ENCODE data around the gene ATP9A. TPM values are rescaled to one million over a fixed set of nuclear protein-coding genes. Genes with fewer than 3 reads are reported as not detected.

The ATP9A gene
- total RNA-seq, 1 donor from 2014 or later = 88.1 TPM

DNA sequence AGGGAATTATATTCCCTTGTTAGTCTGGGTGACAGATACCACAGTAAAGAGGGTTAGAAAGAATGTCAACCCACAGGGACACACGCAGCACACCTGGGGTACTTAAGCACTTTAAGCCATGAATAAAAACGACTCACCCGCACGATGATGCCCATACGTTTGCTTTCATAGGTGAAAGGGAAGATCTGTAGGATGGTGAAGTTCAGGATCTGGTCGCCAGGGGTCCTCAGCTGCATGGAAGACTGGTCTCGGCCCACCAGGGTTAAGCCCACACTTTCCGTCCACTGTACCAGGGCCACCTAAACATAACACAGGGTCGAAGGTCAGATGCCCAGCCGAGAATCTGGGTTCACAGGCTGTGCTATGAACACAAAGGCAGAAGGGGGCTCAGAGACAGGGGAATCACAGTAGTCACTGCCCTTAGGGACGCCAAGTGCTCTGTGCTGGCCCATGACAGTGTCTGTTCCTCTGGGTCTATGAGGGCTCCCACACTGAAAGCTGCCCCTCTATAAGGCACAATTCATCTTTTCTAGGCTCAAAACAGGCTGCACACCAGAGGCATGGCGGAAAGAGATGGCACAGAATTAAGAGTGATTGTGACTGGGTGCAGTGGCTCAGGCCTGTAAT is 128.9 kb downstream of the ATP9A start:
- TF ChIP-seq CTCF (IDR thresholded peaks at IDR 0.05; ENCODE audit: unreplicated experiment) = peak; percentile 89
- Mint-ChIP-seq H3K4me3 (ENCODE audit: low read depth) (no peak overlapping the region), H3K27ac (peak overlapping the region; percentile 73), H3K4me1 (ENCODE audit: low read depth) (no peaks in the 10 kb centered on the region), H3K27me3 (no peaks in the 10 kb centered on the region), H3K36me3 (ENCODE audit: insufficient read depth) (peaks cover 14% of the 10 kb centered on the region), H3K9me3 (ENCODE audit: low read depth) (no peaks in the 10 kb centered on the region)
- DNase-seq (ENCODE audit: low spot score, unreplicated experiment) = peak; percentile 69

DNA sequence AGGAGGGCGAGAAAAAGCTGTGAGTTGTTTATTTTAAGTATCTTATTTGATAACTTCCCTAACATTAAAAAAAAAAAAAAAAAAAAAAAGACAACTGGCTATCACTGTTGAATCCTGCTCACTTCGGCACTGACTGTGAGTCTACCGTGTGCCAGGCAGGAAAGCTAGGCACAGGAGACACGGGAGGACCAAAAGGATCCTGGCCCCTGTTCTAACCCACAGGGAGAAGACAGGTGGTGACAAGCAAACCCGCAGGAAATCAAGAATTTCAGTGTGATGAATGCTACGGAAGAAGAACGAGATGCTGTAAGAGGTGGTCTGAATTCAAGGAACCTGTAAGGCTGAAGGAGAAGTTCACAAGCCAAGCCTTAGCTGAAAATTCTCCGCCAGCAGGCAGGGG is 130.9 kb downstream of the ATP9A start:
- Mint-ChIP-seq H3K36me3 (ENCODE audit: insufficient read depth) (peaks cover 13% of the 10 kb centered on the region), H3K4me1 (ENCODE audit: low read depth) (no peaks in the 10 kb centered on the region), H3K27ac (no peak overlapping the region), H3K9me3 (ENCODE audit: low read depth) (no peaks in the 10 kb centered on the region), H3K4me3 (ENCODE audit: low read depth) (no peak overlapping the region), H3K27me3 (no peaks in the 10 kb centered on the region)
- no peak for TF ChIP-seq CTCF (IDR thresholded peaks at IDR 0.05; ENCODE audit: unreplicated experiment)
- no peak for DNase-seq (ENCODE audit: low spot score, unreplicated experiment)

DNA sequence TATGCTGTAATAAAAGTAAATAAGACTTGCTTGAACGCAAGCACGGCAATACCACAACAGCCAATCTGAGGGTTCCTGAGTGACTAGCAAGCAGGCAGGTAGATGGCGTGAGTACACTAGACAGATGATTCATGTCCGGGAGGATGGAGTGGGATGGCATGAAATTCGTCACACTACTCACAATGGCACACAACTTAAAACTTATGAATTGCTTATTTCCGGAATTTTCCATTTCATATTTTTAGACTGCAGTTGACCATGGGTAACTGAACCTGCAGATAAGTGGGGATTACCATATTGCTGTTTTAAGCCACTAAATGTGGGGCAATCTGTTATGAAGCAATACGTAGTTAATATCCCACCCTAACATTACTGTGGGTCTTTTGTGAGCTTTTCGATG is 132.1 kb downstream of the ATP9A start:
- TF ChIP-seq CTCF (IDR thresholded peaks at IDR 0.05; ENCODE audit: unreplicated experiment) = no peak

DNA sequence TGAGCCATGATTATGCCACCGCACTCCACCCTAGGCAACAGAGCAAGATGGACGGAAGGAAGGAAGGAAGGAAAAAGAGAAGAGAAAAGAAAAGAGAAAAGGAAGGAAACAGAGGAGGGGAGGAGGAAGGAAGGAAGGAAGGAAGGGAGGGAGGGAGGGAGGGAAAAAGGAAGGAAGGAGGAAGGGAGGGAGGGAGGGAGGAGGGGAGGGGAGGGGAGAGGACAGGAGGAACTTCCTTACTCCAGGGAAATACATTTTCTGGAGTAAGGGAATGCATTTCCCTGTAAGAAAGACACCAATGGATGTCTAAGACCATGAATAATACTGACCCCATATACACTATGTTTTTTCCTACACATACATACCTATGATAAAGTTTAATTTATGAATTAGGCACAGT is 132.5 kb downstream of the ATP9A start:
- H3K4me1 Mint-ChIP-seq (ENCODE audit: low read depth) = no peaks in the 10 kb centered on the region
- H3K9me3 Mint-ChIP-seq (ENCODE audit: low read depth) = no peaks in the 10 kb centered on the region
- H3K4me3 Mint-ChIP-seq (ENCODE audit: low read depth) = no peak overlapping the region
- H3K36me3 Mint-ChIP-seq (ENCODE audit: insufficient read depth) = peaks cover 9% of the 10 kb centered on the region
- DNase-seq (ENCODE audit: low spot score, unreplicated experiment) = no peak
- no peak overlapping the region for H3K27ac Mint-ChIP-seq
- no peak for TF ChIP-seq CTCF (IDR thresholded peaks at IDR 0.05; ENCODE audit: unreplicated experiment)
- no peaks in the 10 kb centered on the region for H3K27me3 Mint-ChIP-seq

More for the DNA sequence above, 132.1 kb downstream of the ATP9A start:
- no peaks in the 10 kb centered on the region for H3K9me3 Mint-ChIP-seq (ENCODE audit: low read depth)
- DNase-seq (ENCODE audit: low spot score, unreplicated experiment) = no peak
- H3K36me3 Mint-ChIP-seq (ENCODE audit: insufficient read depth) = peaks cover 9% of the 10 kb centered on the region
- no peaks in the 10 kb centered on the region for H3K4me1 Mint-ChIP-seq (ENCODE audit: low read depth)
- no peak overlapping the region for H3K4me3 Mint-ChIP-seq (ENCODE audit: low read depth)
- no peaks in the 10 kb centered on the region for H3K27me3 Mint-ChIP-seq
- no peak overlapping the region for H3K27ac Mint-ChIP-seq

DNA sequence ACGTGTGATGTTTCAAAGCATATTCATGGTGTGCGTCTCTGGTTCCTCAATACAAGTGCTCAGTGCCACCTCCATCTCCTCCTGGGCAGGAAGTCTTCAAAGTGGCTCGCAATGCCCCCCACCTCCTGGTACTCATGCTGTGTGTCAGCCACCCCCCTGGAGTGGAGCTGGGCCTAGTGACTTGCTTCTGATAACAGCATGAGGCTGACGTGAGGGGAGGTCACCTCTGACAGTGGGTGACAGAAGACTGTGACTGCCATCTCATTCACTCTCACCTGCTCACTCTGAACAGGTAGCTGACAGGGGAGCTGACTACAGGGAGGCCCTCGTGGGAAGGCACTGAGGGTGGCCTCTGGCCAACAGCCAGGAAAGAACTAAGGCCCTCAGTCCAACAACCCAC is 133.3 kb downstream of the ATP9A start:
- peaks cover 9% of the 10 kb centered on the region for H3K36me3 Mint-ChIP-seq (ENCODE audit: insufficient read depth)
- H3K9me3 Mint-ChIP-seq (ENCODE audit: low read depth) = no peaks in the 10 kb centered on the region
- H3K4me1 Mint-ChIP-seq (ENCODE audit: low read depth) = no peaks in the 10 kb centered on the region
- no peak for DNase-seq (ENCODE audit: low spot score, unreplicated experiment)
- no peaks in the 10 kb centered on the region for H3K27me3 Mint-ChIP-seq
- H3K4me3 Mint-ChIP-seq (ENCODE audit: low read depth) = no peak overlapping the region
- no peak overlapping the region for H3K27ac Mint-ChIP-seq
- TF ChIP-seq CTCF (IDR thresholded peaks at IDR 0.05; ENCODE audit: unreplicated experiment) = no peak

Measured in progenitor cell of endocrine pancreas (in vitro differentiated cells).